ENCODE results near the gene KIF1A.

GRCh38 chr2:240806459-240806858 lies 13.6 kb downstream of the KIF1A start:
- no peak for TF ChIP-seq CTCF (optimal IDR thresholded peaks at IDR 0.05 in 1 of 3, IDR thresholded peaks at IDR 0.05 in 1 of 3, conservative IDR thresholded peaks at IDR 0.05 in 1 of 3; ENCODE audit: extremely low read depth in 1 of 3, insufficient read depth in 2 of 3, low read length in 3 of 3)
- no peak for TF ChIP-seq EZH2 (IDR thresholded peaks at IDR 0.05; ENCODE audit: low read length)
